Neural crest cell (in vitro differentiated cells): ENCODE data around the gene SLC4A9. TPM values are rescaled to one million over a fixed set of nuclear protein-coding genes. Genes with fewer than 3 reads are reported as not detected.

Source experiments
- DNase-seq: peaks from one replicate; pipeline ENCODE4 v3.0.0; 2021; ENCODE audit warnings: low read depth, mixed read lengths, low spot score
- H3K27ac Mint-ChIP-seq: one replicate; pipeline ENCODE4 v1.8.0; 2021; ENCODE audit warnings: mild to moderate bottlenecking, mixed read lengths; ENCODE audit not compliant: unreplicated experiment
- H3K27me3 Mint-ChIP-seq: 2 replicates; pipeline ENCODE4 v1.8.0; 2021; ENCODE audit warnings: low read depth, mild to moderate bottlenecking, mixed read lengths
- H3K36me3 Mint-ChIP-seq: 2 replicates; pipeline ENCODE4 v1.8.0; 2021; ENCODE audit warnings: low read depth, mild to moderate bottlenecking, mixed read lengths
- H3K4me1 Mint-ChIP-seq: 2 replicates; pipeline ENCODE4 v1.8.0; 2021; ENCODE audit warnings: mixed read lengths
- H3K4me3 Mint-ChIP-seq: one replicate; pipeline ENCODE4 v1.8.0; 2021; ENCODE audit warnings: mild to moderate bottlenecking, mixed read lengths
- H3K9me3 Mint-ChIP-seq: 2 replicates; pipeline ENCODE4 v1.8.0; 2021; ENCODE audit warnings: mixed read lengths
- long read RNA-seq: library from polyadenylated mRNA; unstranded; transcript quantifications from one replicate; pipeline ENCODE4 v2.0.0, GENCODE V29; 2020
- total RNA-seq: library from RNA; stranded (reverse); gene quantifications from 2 replicates; pipeline ENCODE4 v1.2.1, GENCODE V29; 2021
- TF ChIP-seq, protein P1 (sequence below): fragments of 200-600 bp; sonication (generic); conservative IDR thresholded peaks from 2 replicates; pipeline ENCODE4 v1.5.0; 2021; ENCODE audit warnings: antibody characterized with exemption, mild to moderate bottlenecking

SLC4A9 gene, protein sequence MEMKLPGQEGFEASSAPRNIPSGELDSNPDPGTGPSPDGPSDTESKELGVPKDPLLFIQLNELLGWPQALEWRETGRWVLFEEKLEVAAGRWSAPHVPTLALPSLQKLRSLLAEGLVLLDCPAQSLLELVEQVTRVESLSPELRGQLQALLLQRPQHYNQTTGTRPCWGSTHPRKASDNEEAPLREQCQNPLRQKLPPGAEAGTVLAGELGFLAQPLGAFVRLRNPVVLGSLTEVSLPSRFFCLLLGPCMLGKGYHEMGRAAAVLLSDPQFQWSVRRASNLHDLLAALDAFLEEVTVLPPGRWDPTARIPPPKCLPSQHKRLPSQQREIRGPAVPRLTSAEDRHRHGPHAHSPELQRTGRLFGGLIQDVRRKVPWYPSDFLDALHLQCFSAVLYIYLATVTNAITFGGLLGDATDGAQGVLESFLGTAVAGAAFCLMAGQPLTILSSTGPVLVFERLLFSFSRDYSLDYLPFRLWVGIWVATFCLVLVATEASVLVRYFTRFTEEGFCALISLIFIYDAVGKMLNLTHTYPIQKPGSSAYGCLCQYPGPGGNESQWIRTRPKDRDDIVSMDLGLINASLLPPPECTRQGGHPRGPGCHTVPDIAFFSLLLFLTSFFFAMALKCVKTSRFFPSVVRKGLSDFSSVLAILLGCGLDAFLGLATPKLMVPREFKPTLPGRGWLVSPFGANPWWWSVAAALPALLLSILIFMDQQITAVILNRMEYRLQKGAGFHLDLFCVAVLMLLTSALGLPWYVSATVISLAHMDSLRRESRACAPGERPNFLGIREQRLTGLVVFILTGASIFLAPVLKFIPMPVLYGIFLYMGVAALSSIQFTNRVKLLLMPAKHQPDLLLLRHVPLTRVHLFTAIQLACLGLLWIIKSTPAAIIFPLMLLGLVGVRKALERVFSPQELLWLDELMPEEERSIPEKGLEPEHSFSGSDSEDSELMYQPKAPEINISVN
- total RNA-seq, result not detected in 2 replicates
- long read RNA-seq, result 0 reads

DNA sequence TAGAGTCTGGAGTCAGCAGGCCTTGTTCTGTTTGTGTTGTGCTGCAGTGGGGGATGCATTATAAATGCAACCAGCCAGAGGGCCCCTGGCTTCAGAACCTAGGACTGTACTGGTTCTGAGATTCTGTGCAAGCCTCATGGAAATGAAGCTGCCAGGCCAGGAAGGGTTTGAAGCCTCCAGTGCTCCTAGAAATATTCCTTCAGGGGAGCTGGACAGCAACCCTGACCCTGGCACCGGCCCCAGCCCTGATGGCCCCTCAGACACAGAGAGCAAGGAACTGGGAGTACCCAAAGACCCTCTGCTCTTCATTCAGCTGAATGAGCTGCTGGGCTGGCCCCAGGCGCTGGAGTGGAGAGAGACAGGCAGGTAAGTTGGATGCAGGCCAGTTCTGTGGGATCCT is at the start of gene SLC4A9:
Gene SLC4A9 (plus strand): TSS at position 94 of the 400 bp plus-strand sequence. CDS start 43 bp downstream, at position 137.
- H3K27me3 Mint-ChIP-seq, result no peaks in the 10 kb centered on the region
- H3K4me3 Mint-ChIP-seq, result no peak within 1 kb of the TSS
- H3K4me1 Mint-ChIP-seq, result peaks cover 14% of the 10 kb centered on the region
- H3K9me3 Mint-ChIP-seq, result no peaks in the 10 kb centered on the region
- H3K36me3 Mint-ChIP-seq, result no peaks in the 10 kb centered on the region
- no peak for DNase-seq
- no peak within 1 kb of the TSS for H3K27ac Mint-ChIP-seq
- TF ChIP-seq, protein P1, sequence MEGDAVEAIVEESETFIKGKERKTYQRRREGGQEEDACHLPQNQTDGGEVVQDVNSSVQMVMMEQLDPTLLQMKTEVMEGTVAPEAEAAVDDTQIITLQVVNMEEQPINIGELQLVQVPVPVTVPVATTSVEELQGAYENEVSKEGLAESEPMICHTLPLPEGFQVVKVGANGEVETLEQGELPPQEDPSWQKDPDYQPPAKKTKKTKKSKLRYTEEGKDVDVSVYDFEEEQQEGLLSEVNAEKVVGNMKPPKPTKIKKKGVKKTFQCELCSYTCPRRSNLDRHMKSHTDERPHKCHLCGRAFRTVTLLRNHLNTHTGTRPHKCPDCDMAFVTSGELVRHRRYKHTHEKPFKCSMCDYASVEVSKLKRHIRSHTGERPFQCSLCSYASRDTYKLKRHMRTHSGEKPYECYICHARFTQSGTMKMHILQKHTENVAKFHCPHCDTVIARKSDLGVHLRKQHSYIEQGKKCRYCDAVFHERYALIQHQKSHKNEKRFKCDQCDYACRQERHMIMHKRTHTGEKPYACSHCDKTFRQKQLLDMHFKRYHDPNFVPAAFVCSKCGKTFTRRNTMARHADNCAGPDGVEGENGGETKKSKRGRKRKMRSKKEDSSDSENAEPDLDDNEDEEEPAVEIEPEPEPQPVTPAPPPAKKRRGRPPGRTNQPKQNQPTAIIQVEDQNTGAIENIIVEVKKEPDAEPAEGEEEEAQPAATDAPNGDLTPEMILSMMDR, result no peak

DNA sequence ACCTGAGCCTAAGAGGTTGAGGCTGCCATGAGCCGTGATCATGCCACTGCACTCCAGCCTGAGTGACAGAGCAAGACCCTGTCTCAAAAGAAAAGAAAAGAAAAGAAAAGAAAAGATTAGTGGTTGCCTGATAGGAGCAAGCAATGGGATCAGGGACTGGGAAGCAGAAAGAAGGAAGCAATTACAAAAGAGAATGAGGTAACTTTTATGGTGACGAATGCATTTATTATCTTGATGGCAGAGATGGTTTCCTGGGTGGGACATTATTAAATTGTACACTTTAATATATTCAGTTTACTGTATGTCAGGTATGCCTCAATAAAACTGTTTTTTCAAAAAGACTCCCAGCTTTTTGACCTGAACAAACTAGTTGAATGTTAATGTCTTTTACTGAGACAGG is 49.6 kb upstream of the SLC4A9 start:
- Mint-ChIP-seq H3K27ac (no peak overlapping the region), H3K9me3 (no peaks in the 10 kb centered on the region), H3K27me3 (peaks cover 9% of the 10 kb centered on the region), H3K36me3 (no peaks in the 10 kb centered on the region), H3K4me1 (no peaks in the 10 kb centered on the region), H3K4me3 (no peak overlapping the region)
- TF ChIP-seq, protein P1, result no peak
- DNase-seq, result no peak

DNA sequence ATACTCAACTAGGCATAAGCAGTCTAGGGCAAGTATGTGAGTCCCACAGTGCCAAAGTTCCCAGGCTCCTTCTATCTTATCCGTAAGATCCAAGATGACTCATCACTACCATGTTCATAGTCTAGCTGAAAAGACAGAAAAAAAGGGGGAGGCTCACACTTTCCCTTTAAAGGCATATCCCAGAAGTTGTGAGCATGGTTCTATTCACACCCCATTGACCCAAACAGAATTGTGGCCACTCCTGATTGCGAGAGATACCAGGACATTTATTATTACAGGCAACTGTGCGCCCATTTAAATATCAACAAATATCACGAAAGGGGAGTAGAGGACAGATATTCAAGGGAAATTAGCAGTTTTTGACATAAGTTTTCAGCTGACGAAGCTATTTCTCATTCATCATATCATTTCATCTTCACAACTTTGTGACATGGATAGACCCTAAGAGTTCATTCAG is 49.0 kb upstream of the SLC4A9 start:
- Mint-ChIP-seq H3K9me3 (no peaks in the 10 kb centered on the region), H3K27ac (no peak overlapping the region), H3K36me3 (no peaks in the 10 kb centered on the region), H3K27me3 (peaks cover 5% of the 10 kb centered on the region), H3K4me1 (no peaks in the 10 kb centered on the region), H3K4me3 (no peak overlapping the region)
- TF ChIP-seq, protein P1, result no peak
- no peak for DNase-seq

DNA sequence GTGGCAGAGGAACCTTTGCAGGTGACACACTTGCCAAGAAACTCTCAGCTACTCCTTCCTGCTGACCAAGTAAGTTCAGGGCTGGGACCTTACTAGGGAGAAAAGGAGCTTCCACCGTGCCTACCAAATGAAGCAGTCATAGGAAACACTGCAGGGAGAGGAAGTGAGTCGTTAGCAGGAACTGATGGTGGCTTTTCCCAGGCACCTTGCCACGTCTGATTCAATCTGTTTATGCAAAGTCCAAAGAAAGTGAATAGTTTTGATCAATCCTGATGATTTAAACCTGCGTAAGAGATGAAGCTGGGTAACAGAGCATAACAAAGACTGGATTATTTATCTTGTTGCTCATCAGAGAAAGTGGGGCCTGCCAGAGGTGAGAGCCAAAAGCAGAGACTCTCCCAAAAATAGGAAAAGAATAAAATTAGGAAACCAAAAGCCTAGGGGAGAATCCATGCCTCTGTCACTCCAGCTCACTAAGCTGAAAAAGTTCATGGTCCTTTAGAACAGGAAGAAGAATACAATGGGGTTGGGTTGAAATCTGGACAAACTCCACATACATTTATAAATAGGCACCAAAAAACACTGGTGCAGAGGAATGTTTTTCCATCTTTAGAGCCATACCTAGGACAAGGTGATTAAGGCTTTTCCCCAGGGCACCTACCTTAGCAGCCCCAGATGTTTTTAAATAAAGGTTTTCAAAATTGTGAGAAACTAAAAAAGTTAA is 47.8 kb upstream of the SLC4A9 start:
- Mint-ChIP-seq H3K4me3 (no peak overlapping the region), H3K36me3 (no peaks in the 10 kb centered on the region), H3K9me3 (no peaks in the 10 kb centered on the region), H3K27ac (no peak overlapping the region), H3K4me1 (no peaks in the 10 kb centered on the region), H3K27me3 (no peaks in the 10 kb centered on the region)
- no peak for DNase-seq
- TF ChIP-seq, protein P1, result no peak

DNA sequence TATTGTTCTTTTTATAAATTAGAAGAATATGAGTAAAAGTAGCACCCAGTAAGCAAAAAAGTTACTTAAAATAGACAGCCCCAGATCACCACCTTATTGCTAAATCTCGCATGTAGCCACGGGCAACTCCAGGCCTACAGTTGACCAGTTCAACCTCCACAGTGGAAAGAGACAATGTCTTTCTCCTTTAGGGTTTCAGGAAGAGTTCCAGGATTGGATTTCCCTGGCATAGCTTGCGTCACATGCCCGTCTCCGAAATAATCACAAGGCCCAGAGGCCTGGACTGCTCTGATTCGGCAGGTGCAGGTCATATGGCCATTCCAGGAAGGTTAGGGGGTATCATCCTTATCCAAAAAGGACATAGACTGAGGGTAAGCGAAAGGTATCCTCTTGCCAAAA is 47.2 kb upstream of the SLC4A9 start:
- Mint-ChIP-seq H3K36me3 (no peaks in the 10 kb centered on the region), H3K27ac (no peak overlapping the region), H3K27me3 (no peaks in the 10 kb centered on the region), H3K4me3 (no peak overlapping the region), H3K9me3 (no peaks in the 10 kb centered on the region), H3K4me1 (no peaks in the 10 kb centered on the region)
- TF ChIP-seq, protein P1, result no peak
- no peak for DNase-seq
